Pons (tissue), 1 donor: Measurements from ENCODE around the gene CACNA1I.

Experiments
- DNase-seq: peaks from one replicate; pipeline ENCODE4 v3.0.0-alpha.2; 2016; ENCODE audit warnings: low spot score

CACNA1I gene

DNA sequence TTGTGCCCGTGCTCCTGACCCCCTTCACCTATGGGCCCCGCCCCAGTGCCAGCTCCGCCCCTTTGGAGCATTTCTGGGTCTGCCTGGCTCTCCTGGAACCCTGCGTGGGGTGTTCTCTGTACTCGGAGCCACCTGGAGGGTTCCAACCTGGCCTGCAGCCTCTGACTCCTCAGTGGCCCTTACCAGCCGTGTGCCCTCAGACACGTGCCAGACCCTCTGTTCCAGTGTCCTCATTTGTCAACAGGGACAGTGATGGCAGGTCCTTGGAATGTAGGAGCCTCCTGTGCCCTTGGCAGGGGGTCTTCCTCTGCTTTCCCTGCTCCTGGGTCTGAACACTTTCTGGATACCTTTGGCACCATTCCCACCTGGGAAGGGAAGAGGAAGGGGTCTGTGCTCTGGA, 96.4 kb downstream of the CACNA1I start:
- DNase-seq = no peak

DNA sequence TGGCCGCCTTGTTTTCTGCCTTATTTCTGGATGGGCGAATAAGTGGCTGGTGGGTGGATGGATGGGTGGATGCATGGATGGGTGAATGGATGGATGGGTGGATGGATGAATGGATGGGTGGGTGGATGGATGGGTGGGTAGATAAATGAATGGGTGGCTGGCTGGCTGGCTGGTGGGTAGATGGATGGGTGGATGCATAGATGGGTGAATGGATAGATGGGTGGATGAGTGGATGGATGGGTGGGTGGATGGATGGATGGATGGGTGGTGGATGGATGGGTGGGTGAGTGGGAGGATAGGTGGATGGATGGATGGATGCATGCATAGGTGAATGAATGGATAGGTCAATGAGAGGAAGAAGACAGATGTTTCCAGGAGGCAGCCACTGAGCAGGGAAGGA, 98.9 kb downstream of the CACNA1I start:
- DNase-seq = no peak

DNA sequence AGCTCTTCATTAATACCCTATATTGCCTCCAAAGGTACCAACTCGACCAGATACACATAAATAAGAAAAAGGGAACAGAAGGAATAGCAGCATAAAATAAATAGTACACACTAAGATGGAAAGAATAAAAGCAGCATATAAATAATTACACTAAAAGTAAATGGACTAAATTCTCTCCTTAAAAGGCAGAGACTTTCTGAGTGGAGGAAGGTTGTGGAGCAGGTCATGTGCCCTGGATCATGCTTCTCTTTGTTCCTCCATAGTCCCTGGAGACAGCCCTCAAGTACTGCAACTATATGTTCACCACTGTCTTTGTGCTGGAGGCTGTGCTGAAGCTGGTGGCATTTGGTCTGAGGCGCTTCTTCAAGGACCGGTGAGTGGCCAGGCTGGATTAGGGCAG, 101.4 kb downstream of the CACNA1I start:
- DNase-seq = no peak

DNA sequence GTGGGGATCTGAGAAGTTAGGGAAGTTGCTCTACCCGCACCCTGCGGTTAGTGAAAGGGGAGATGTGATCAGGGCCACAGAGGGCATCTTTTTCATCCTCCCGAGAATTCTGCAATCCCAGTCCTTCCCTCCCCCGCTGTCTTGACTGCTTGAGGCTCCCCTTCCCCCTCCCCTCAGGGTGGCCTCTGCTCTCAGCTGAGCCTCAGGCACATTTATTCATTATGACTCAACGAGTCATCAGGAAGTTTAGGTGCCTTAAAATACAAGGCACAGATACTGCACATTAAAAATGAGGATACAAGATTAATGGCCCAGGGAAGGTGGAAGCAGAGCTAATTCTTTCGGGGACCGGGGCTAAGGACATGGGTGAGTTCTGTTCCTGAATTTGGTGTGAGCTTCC, 104.0 kb downstream of the CACNA1I start:
- no peak for DNase-seq

DNA sequence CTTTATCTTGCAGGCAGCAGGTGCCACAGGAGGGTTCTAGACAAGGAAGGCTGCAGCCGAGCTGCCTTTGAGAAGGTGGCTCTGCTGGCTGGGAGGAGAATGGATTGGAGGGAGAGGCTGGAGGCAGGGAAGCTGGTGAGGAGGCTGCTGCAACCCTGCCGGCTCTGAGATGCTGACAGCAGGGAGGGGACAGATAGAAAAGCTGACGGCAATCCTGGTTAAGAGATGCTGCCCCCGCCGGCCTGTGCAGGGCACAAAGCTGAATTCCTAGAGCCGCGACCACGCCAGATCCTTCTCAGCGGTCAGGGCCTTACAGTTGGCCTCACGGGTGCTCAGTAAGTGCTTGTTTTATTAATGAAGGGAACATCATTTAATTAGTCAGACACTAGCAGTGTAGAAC, 105.4 kb downstream of the CACNA1I start:
- DNase-seq = no peak

DNA sequence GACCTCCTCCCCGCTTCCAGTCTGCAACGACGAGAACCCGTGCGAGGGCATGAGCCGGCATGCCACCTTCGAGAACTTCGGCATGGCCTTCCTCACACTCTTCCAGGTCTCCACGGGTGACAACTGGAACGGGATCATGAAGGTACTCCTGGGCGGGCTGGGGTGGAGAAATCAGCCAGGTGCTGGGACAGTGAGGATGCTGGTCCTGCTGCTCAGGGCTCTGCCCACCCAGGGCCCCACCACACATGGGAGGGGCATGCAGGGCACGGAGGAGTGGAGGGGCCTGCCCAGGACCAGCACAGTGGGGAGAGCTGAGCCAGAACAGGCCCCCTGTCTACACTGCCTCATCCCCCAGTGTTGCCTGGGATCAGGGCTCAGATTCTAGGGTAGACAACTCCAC, 107.4 kb downstream of the CACNA1I start:
- no peak for DNase-seq

DNA sequence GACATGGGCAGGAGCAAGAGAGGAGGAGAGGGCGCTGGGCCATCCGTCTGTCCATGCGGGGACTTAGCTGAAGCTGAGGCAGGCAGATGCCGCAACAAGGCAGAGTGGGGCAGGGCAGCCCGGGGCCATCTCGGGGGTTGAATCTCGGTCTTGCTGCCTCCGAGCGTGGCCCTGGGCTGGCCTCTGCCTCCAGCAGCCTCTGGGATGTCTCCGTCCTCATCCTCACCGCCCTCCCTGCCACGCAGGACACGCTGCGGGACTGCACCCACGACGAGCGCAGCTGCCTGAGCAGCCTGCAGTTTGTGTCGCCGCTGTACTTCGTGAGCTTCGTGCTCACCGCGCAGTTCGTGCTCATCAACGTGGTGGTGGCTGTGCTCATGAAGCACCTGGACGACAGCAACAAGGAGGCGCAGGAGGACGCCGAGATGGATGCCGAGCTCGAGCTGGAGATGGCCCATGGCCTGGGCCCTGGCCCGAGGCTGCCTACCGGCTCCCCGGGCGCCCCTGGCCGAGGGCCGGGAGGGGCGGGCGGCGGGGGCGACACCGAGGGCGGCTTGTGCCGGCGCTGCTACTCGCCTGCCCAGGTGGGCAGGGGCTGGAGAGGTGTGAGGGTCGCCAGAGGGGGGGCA, 108.4 kb downstream of the CACNA1I start:
- no peak for DNase-seq

DNA sequence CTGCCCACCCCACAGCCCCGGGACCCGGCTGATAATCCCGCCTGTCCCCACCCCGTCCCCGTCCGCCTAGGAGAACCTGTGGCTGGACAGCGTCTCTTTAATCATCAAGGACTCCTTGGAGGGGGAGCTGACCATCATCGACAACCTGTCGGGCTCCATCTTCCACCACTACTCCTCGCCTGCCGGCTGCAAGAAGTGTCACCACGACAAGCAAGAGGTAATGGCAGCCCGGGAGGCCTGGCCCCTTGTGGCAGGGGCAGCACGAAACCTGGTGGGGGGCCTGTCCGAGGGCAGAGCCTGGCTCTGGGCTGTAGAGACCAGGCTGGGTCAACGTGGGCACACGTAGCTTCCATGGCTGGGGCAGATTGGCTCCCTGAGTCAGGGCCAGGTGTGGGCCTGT, 109.1 kb downstream of the CACNA1I start:
- no peak for DNase-seq

DNA sequence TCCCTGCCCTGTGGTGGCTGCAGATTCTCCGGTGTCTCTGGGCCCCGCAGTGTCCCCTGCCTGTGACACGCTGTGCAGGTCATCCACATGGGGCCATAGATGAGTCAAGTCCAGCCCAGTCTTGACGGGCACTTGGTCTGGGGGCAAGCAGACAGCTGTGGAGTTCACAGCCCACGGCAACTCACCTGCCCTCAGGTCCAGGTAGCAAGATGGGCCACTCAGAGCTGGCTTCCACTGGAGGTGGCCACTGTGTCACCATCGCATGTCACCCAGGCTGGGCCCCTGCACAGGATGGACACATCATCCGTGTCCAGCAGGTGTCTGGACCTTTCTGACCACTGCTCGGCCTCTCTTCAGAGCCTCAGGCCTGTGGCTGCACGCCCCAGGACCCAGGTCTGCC, 109.9 kb downstream of the CACNA1I start:
- no peak for DNase-seq

DNA sequence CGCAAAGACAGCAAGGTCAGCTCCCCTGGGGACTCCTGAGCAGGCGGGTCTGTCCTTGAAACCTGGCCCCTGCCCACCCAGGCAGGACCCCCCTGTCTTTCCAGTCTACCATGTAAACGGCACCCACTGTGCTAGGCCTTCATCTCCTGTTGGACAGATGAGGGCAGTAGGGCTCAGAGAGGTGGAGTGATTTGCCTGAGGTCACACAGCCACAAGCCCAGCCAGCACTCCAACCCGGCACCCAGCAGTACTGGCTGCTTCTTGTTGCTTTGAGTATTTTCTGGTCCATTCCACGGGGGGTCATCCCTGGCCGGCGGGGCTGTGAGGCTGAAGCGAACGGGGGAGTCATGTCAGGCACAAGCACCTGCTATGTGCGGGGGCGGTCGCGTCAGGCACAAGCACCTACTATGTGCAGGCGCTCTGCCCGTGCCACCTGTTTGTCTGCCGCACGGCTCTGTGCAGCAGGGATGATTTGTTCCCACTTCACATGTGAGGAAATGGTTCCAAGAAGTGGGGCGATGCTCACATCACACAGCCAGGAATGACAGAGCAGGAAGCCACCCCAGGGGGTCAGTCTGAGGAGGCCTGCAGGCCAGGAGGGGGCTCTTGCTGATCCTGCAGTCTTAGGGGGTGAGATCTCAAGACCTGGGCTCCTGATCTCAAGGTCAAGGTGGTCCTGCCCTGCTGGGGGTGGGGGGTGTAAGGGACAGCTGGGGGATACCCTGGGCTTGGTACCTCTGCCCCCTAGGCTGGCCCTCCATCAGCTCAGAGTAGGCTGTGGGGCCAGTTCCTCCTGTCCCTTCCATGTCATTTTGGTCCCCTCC, 110.7 kb downstream of the CACNA1I start:
- DNase-seq = no peak

DNA sequence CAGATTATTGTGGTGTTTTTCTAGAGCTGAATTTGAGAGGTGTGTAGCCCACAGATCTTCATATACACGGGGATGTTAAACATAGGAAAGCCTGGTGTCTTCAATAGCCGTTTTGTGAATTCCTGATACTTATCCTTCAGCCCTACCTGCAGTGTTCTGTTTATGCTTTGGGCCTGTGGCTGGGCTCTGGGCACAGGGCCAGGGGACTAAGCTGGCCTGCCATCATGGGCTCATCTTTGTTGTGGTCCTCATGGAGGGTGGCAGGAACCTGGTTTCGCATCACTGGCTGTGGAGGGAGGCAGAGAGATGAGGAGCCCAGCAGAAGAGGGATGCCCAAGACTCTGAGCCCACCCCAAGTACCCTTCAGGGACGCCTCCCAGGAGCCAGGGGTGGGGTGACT, 112.4 kb downstream of the CACNA1I start:
- no peak for DNase-seq

DNA sequence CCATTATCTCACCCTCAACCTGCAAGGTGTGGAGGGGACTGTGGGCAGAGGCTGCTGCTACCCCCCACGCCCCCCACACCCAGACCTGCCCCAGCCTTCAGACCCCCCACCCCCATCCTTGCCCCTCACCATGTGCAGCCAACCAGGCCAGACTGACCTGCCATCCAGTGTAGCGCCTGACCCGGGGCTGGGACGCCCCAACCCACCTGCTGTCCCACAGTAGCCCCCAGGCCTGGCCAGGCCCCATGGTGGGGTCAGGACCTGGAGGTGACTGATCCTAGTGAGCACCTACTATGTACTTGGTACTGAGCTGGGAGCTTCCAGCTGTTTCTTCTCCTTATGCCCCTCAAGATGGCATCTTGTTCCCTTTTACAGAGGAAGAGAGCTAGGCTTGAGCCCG, 113.1 kb downstream of the CACNA1I start:
- DNase-seq = no peak

DNA sequence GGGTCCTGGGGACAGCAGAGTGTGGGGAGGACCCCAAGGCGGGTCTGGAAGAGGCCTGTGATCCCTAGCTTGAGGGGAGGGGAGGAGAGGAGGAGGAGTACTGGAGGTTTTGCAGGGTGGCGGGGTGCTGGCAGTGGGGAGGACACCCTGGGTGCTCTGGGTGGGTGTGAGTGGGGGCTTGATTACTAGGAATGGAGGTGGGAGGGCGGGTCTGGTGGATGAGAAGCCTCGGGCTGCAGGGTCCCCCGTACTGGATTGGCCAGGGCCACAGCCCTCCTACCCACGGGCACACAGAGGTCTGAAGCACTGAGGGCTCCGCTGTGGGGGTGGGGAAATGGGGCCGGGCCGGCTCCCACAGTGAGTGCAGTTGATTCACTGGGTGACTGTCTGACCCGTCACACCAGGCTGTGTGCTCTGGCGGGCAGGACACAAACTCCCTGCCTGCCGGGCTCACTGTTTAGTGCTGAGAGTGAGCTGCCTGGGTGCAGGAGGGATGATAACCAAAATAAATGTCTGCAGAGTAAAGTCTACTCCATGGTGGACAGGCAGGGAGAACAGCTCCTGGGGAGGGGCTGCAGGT, 114.2 kb downstream of the CACNA1I start:
- no peak for DNase-seq

DNA sequence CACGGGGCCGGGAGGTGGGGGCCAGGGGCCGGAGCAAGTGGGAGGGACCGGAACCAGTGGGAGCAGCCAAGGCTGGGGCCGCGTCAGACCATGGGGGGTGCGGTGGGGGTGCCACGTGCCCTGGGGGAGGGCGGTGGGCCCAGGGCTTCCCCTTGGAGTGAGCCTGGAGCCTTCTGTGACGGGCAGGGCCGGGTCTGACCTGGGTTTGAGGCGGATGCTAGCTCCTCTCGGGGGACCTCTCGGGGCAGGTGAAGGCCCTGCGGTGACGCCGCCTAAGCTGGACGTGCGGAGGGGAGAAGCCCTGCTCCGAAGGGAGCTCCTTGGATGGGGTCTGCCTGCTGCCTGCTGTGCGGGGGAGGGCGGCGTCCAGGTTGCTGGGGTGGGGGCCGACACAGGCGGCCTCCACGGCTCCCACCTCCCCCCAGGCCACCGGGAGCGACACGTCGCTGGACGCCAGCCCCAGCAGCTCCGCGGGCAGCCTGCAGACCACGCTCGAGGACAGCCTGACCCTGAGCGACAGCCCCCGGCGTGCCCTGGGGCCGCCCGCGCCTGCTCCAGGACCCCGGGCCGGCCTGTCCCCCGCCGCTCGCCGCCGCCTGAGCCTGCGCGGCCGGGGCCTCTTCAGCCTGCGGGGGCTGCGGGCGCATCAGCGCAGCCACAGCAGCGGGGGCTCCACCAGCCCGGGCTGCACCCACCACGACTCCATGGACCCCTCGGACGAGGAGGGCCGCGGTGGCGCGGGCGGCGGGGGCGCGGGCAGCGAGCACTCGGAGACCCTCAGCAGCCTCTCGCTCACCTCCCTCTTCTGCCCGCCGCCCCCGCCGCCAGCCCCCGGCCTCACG, 115.0 kb downstream of the CACNA1I start:
- DNase-seq = no peak

DNA sequence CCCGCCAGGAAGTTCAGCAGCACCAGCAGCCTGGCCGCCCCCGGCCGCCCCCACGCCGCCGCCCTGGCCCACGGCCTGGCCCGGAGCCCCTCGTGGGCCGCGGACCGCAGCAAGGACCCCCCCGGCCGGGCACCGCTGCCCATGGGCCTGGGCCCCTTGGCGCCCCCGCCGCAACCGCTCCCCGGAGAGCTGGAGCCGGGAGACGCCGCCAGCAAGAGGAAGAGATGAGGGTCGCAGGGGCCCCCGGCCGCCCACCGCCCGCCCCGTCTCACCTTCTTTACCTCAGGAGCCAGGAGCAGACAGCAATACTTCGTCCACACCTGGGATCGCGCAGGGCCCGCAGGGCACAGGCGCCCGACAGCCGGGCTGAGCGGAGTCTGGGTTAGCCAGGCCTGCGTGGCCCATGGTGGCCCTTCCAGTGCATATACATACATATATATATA, 115.6 kb downstream of the CACNA1I start:
- DNase-seq = no peak

DNA sequence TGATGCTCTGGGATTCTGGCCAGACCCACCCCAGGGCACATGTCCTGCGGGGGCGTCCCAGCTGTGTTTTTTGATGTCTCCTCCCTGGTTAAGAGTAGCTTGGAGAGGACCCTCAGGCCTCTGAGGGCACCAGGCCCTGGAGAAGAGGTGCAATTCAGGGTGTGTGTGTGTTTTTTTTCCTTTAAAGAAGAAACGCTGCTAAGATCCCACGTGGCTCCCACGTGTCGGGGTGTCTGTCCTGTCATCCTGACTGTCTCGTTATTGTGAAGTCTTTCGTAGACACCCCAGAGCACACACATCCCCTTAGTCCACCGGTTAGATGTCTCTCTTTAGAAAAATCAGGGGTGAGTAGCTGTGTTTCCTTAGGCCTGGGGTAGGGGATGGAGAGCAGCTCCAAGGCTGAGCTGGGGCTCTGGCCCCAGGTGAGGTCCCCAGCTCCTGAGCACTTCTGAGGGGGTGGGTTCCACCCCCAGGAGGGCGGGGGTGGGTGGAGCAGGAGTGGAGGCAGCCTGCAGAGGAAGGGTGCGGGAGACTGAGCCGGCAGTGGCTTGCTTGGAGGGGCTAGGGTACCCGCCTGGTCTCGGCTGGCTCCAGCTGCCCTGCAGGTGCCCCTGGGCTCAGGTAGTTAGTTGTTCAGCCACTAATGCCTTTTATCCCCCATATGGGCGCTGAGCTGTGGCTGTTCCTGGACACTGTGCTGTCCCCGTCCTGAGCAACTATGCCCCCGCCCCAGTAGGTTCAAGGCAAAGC, 116.4 kb downstream of the CACNA1I start:
- DNase-seq = no peak

DNA sequence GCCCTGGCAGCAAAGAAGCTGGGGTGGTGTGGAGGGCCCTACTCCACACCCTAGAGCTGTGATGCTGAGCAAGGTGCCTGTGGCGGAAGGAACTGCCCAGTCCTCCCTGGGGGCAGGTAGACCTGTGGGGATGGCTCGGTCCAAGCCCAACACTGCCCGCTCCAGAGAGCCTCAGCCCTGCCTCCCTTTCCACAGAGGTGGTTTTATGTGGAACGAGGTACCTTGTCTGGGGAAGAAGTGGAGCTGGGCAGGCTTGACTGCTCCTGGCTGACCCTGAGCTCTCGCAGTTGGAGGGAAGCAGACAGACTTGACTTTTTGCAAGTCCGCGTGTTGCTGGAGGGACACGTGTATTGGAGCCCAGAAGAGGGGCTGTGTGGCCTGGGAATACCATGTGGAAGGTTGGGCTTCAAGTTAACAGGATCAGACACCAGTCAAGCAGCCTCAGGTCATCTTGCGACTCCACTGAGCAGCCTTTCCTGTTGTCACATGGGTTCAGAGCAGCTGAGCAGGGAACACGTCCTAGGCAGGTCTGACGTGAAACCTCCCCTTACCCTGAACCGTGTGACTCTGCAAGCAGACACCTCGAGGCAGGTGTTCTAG, 117.7 kb downstream of the CACNA1I start:
- DNase-seq = no peak

DNA sequence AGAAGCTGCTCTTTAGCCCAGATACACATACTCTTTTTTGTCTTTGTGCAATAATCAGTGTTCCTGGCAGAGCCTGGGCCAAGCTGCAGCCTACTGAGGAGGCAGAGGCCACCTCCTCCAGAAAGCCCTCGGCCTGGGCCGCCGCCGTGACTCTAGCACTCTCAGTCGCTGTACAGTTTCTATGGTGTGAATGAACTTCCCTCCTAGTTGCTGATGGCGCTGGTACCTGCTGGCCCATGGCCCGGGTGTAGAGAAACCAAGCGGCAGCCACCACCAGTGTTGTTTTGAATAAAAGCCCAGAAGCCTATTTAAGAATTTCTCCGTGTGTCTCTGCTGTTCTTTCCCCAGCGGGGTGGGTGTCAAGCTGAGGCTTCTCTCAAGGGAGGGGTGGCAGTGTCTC, 118.9 kb downstream of the CACNA1I start:
- DNase-seq = no peak

DNA sequence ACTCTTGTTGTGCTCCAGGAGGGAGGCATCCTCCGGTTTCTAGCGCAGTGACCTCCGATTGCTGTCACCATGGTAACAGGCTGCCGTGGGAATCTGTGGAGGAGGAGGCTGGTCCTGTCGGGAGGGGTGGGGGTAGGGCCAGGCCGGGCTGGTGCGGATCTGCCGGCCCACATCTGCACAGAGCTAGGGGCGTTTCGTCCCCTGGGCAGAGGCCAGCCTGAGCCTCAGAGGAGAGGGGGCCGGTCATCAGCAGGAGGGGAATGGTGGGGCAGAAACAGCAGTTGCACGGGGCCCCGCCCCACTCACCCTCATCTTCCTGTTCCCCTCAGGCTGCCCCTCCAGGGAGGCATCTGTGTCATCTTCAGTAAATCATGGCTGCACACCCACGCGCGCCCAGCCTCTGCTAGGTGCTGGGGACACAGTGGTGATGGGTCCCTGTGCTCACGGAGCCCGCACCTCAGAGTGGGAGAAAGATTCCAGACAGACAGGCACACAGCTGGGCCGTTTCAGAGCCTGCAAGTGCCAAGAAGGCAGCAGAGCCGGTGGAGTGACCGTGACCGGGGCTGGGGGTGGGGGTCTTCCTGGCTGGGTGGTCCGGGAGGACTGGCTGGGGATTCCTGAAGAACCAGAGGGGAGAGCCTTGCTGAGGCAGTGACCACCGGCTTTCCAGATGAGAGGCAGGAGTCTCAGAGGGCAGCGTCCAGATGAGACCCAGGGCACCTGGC, 120.5 kb downstream of the CACNA1I start:
- DNase-seq = no peak

DNA sequence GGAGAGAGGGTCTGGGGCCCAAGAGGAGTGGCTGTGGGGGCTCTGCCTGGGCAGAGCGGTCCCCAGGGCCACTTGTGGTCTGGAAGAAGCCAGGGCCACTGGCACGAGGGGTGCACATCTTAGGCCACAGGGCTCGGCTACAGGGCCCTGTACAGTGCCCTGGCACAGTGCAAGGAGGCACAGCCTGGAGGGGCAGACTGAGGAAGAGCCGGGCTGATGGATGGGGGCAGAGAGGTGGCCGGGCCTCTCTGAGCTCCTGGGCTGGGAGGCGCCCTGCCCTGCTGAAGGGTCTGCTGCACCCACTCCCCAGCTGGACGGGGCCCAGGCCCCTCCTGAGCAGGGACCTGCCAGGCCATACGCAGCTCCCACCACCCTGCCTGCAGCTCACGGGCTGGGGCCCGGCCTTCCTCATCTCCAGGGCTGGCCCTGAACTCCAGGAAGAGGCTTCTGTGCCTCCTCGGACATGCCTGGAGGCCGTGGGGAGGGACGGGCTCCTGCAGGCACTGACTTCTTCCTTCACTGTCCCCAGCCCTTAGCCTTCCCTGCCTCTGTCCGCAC, 123.5 kb downstream of the CACNA1I start:
- no peak for DNase-seq
